ENCODE results near the gene HEMK1. TPM values are rescaled to one million over a fixed set of nuclear protein-coding genes. Genes with fewer than 3 reads are reported as not detected.

The HEMK1 gene
- total RNA-seq, 4 donors from 2014 or later, result 4.4 to 11.8 (median 4.9) TPM

- no peaks in the 10 kb centered on the region for H3K9me3 ChIP-seq
- no peaks in the 10 kb centered on the region for H3K36me3 ChIP-seq
- H3K4me3 ChIP-seq, result no peak overlapping the region
- H3K4me1 ChIP-seq, result no peaks in the 10 kb centered on the region
- intact Hi-C loops (cut with DNase I), result no loop called here
- H3K27ac ChIP-seq, result no peak overlapping the region
- no peak for DNase-seq
- 56 to 67% methylated on average over 5 of the region's 9 CpGs for WGBS, 2 donors
- TF ChIP-seq CTCF (IDR thresholded peaks at IDR 0.05), result no peak
- TF ChIP-seq POLR2A (IDR thresholded peaks at IDR 0.05), result no peak
- H3K27me3 ChIP-seq, result peaks cover 0 to 21% (median 0%) of the 10 kb centered on the region in 4 donors
These were observed 16.7 kb upstream of the HEMK1 start for GRCh38 chr3:50552598-50552997.

- Histone ChIP-seq H3K9me3 (no peaks in the 10 kb centered on the region), H3K4me3 (no peak overlapping the region), H3K27me3 (peaks cover 0 to 21% (median 0%) of the 10 kb centered on the region in 4 donors), H3K27ac (no peak overlapping the region), H3K36me3 (no peaks in the 10 kb centered on the region), H3K4me1 (no peaks in the 10 kb centered on the region)
- no peak for DNase-seq
- intact Hi-C loops (cut with DNase I), result no loop called here
- TF ChIP-seq POLR2A (IDR thresholded peaks at IDR 0.05) (no peak), CTCF (IDR thresholded peaks at IDR 0.05) (no peak)
- 95% methylated on average over 2 of the region's 5 CpGs; no CpG with 5 or more reads in 1 of the 2 donors for WGBS, 2 donors
These were observed 14.8 kb upstream of the HEMK1 start for GRCh38 chr3:50554553-50554952.

GRCh38 chr3:50557106-50557505, 12.2 kb upstream of the HEMK1 start:
- no peaks in the 10 kb centered on the region for H3K4me1 ChIP-seq
- H3K4me3 ChIP-seq, result no peak overlapping the region
- WGBS, 2 donors, result 70% methylated on average over 4 of the region's 8 CpGs; no CpG with 5 or more reads in 1 of the 2 donors
- TF ChIP-seq CTCF (IDR thresholded peaks at IDR 0.05) (no peak), POLR2A (IDR thresholded peaks at IDR 0.05) (no peak)
- H3K9me3 ChIP-seq, result no peaks in the 10 kb centered on the region
- H3K36me3 ChIP-seq, result no peaks in the 10 kb centered on the region
- intact Hi-C loops (cut with DNase I), result no loop called here
- peaks cover 0 to 21% (median 0%) of the 10 kb centered on the region in 4 donors for H3K27me3 ChIP-seq
- DNase-seq, result no peak
- no peak overlapping the region for H3K27ac ChIP-seq

- 65 to 93% methylated on average over 3 to 7 of the region's 7 CpGs for WGBS, 2 donors
- H3K27me3 ChIP-seq, result peaks cover 0 to 21% (median 0%) of the 10 kb centered on the region in 4 donors
- no peaks in the 10 kb centered on the region for H3K4me1 ChIP-seq
- intact Hi-C loops (cut with DNase I), result no loop called here
- no peaks in the 10 kb centered on the region for H3K36me3 ChIP-seq
- H3K4me3 ChIP-seq, result no peak overlapping the region
- TF ChIP-seq POLR2A (IDR thresholded peaks at IDR 0.05) (no peak), CTCF (IDR thresholded peaks at IDR 0.05) (no peak)
- H3K9me3 ChIP-seq, result no peaks in the 10 kb centered on the region
- DNase-seq, result no peak
- H3K27ac ChIP-seq, result no peak overlapping the region
These were observed 11.4 kb upstream of the HEMK1 start for GRCh38 chr3:50557915-50558314.

- no peak overlapping the region for H3K27ac ChIP-seq
- peaks cover 0 to 16% (median 0%) of the 10 kb centered on the region in 4 donors for H3K27me3 ChIP-seq
- TF ChIP-seq POLR2A (IDR thresholded peaks at IDR 0.05), result no peak
- TF ChIP-seq CTCF (IDR thresholded peaks at IDR 0.05), result no peak
- intact Hi-C loops (cut with DNase I), result no loop called here
- no peaks in the 10 kb centered on the region for H3K36me3 ChIP-seq
- no peak for DNase-seq
- no peaks in the 10 kb centered on the region for H3K9me3 ChIP-seq
- H3K4me1 ChIP-seq, result no peaks in the 10 kb centered on the region
- no peak overlapping the region for H3K4me3 ChIP-seq
These were observed 9.6 kb upstream of the HEMK1 start for GRCh38 chr3:50559702-50560101.

All from esophagus squamous epithelium (tissue), 5 donors.